ENCODE measurements around the gene LAMA2. TPM values are rescaled to one million over a fixed set of nuclear protein-coding genes. Genes with fewer than 3 reads are reported as not detected.

The LAMA2 gene
- total and polyA plus RNA-seq, 2 experiments from 2014 or later = 11.1 to 57.5 TPM

DNA sequence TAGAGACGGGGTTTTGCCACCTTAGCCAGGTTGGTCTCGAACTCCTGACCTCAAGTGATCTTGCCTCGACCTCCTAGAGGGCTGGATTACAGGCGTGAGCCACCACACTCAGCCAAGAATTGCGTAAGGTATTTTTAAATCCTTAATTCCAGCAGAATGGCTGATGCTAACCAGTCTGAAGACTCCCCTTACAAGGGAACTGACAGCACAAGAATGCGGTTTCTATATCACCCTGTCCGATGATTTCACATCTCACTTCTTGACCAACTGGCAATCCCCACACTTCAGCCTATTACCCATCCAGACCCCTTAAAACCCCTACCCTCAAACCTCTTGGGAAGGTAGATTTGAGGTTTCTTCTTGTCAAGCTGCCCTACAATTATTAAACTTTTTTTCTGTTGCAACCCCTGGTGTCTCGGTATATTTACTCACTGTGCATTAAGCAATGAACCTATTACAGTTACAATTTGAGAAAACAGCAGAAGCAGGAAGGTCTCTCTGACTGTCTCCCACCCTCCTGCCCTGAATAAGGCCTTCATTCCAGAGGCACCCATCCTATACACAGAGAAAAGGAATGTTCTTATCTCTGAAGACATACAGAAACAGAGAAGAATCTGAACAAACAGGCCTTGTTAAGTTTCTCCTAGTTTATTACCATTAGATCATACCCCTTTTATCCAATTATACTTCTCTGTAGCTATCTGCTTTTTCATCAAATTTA, 662.1 kb downstream of the LAMA2 start:
- Histone ChIP-seq H3K4me3 (no peak overlapping the region), H3K79me2 (no peaks in the 10 kb centered on the region), H2AFZ (no peak overlapping the region), H3K27ac (peak overlapping the region; percentile 51), H3K4me1 (ENCODE audit: insufficient read depth) (peaks cover 4% of the 10 kb centered on the region), H3K36me3 (replicated peaks; ENCODE audit: insufficient read depth, low read depth) (no peaks in the 10 kb centered on the region), H3K9me3 (ENCODE audit: low read depth) (no peaks in the 10 kb centered on the region), H3K4me2 (no peak overlapping the region), H3K27me3 (no peaks in the 10 kb centered on the region), H3K9me2 (replicated peaks; ENCODE audit: insufficient read depth) (no peaks in the 10 kb centered on the region), H4K20me1 (ENCODE audit: insufficient read depth, poor library complexity, severe bottlenecking) (no peaks in the 10 kb centered on the region)
- 74% methylated on average over 8 of the region's 8 CpGs for WGBS (ENCODE audit: low lambda C conversion rate, missing lambda C conversion rate)
- TF ChIP-seq EZH2phosphoT487 (IDR thresholded peaks at IDR 0.05; ENCODE audit: low read depth, severe bottlenecking, unreplicated experiment) (no peak), EZH2 (IDR thresholded peaks at IDR 0.05; ENCODE audit: borderline replicate concordance) (no peak), CTCF (IDR thresholded peaks at IDR 0.05; ENCODE audit: poor library complexity) (no peak)
- no peak for DNase-seq (ENCODE audit: low spot score)

DNA sequence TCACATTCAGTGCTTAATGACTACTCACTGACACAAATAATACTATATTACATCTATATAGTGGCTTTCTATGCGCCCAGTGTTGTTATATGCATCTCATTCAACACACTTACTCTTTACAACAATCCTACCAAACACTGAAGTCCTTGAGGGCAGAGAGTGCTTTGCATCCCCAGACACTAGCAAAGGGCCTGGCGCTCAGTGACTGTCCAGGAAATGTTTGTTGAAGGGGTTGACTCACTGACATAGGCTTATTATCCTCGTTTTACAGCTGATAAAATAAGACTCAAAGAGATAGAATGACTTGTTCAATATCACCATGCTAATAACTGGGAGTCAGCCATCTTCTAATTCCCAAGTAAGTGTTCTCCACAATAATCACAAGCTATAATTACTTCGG, 663.8 kb downstream of the LAMA2 start:
- Histone ChIP-seq H3K9me3 (ENCODE audit: low read depth) (no peaks in the 10 kb centered on the region), H3K36me3 (replicated peaks; ENCODE audit: insufficient read depth, low read depth) (no peaks in the 10 kb centered on the region), H3K9me2 (replicated peaks; ENCODE audit: insufficient read depth) (no peaks in the 10 kb centered on the region), H3K4me1 (ENCODE audit: insufficient read depth) (peaks cover 4% of the 10 kb centered on the region), H2AFZ (no peak overlapping the region), H4K20me1 (ENCODE audit: insufficient read depth, poor library complexity, severe bottlenecking) (no peaks in the 10 kb centered on the region), H3K27me3 (no peaks in the 10 kb centered on the region), H3K79me2 (no peaks in the 10 kb centered on the region), H3K4me2 (no peak overlapping the region), H3K27ac (peak overlapping the region; percentile 45), H3K4me3 (no peak overlapping the region)
- no peak for TF ChIP-seq EZH2 (IDR thresholded peaks at IDR 0.05; ENCODE audit: borderline replicate concordance)
- no peak for TF ChIP-seq EZH2phosphoT487 (IDR thresholded peaks at IDR 0.05; ENCODE audit: low read depth, severe bottlenecking, unreplicated experiment)
- no peak for TF ChIP-seq CTCF (IDR thresholded peaks at IDR 0.05; ENCODE audit: poor library complexity)
- WGBS (ENCODE audit: low lambda C conversion rate, missing lambda C conversion rate) = 61% methylated on average over 4 of the region's 4 CpGs
- DNase-seq (ENCODE audit: low spot score) = peak; percentile 25

GRCh38 chr6:129551486-129551885, 668.5 kb downstream of the LAMA2 start:
- H3K4me3 ChIP-seq = no peak overlapping the region
- 90% methylated on average over 1 of the region's 1 CpG for WGBS (ENCODE audit: low lambda C conversion rate, missing lambda C conversion rate)
- TF ChIP-seq CTCF (IDR thresholded peaks at IDR 0.05; ENCODE audit: poor library complexity) (no peak), EZH2 (IDR thresholded peaks at IDR 0.05; ENCODE audit: borderline replicate concordance) (no peak)
- no peaks in the 10 kb centered on the region for H3K79me2 ChIP-seq
- no peak for DNase-seq (ENCODE audit: low spot score)
- H3K9me3 ChIP-seq (ENCODE audit: low read depth) = no peaks in the 10 kb centered on the region
- no peak overlapping the region for H3K27ac ChIP-seq
- no peaks in the 10 kb centered on the region for H3K9me2 ChIP-seq (replicated peaks; ENCODE audit: insufficient read depth)
- H3K4me1 ChIP-seq (ENCODE audit: insufficient read depth) = peaks cover under 1% of the 10 kb centered on the region
- no peaks in the 10 kb centered on the region for H3K27me3 ChIP-seq
- no peaks in the 10 kb centered on the region for H3K36me3 ChIP-seq (replicated peaks; ENCODE audit: insufficient read depth, low read depth)
- H2AFZ ChIP-seq = no peak overlapping the region
- no peak overlapping the region for H3K4me2 ChIP-seq
- no peaks in the 10 kb centered on the region for H4K20me1 ChIP-seq (ENCODE audit: insufficient read depth, poor library complexity, severe bottlenecking)
